ENCODE results near the gene NXF3. TPM values are rescaled to one million over a fixed set of nuclear protein-coding genes. Genes with fewer than 3 reads are reported as not detected.
"Not testable (repeated sequence)": the region's sequence is repeated elsewhere in the genome, so short reads cannot be mapped to it uniquely, and the experiment has no call there.

NXF3 gene, protein sequence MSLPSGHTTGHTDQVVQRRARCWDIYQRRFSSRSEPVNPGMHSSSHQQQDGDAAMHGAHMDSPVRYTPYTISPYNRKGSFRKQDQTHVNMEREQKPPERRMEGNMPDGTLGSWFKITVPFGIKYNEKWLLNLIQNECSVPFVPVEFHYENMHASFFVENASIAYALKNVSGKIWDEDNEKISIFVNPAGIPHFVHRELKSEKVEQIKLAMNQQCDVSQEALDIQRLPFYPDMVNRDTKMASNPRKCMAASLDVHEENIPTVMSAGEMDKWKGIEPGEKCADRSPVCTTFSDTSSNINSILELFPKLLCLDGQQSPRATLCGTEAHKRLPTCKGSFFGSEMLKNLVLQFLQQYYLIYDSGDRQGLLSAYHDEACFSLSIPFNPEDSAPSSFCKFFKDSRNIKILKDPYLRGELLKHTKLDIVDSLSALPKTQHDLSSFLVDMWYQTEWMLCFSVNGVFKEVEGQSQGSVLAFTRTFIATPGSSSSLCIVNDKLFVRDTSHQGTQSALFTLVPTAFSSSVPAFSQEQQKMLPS
- total RNA-seq = under 1 TPM; 0.22 to 0.39 TPM

DNA sequence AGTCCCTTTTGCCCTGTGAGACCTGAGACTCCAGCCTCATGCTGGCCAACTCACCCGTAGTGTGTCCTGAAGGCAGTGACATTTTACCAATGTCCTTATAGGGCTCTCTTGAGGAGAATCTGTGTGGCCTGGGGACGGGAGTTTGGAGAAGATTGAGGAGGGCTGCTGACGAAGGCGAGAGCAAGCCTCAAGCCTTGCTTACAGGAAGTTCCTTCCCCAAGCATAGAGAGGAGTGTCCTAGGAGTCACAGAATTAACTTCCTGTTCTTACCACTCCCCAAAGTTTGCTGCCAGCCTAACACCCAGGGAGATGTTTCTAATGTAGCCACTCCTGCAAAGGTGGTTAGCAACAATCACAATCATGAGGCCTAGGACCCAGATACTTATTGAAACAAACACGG is at the start of gene NXF3:
Gene NXF3, minus strand, starts transcription at position 202 of the 400 bp plus-strand sequence. Its CDS starts 120 bp downstream, at position 82.
- Histone ChIP-seq H3K4me3 (no peak within 1 kb of the TSS), H3K4me1 (no peaks in the 10 kb centered on the region), H3K27ac (no peak within 1 kb of the TSS), H3K9me3 (no peaks in the 10 kb centered on the region), H3K27me3 (no peaks in the 10 kb centered on the region), H3K36me3 (no peaks in the 10 kb centered on the region)
- TF ChIP-seq, protein P1, sequence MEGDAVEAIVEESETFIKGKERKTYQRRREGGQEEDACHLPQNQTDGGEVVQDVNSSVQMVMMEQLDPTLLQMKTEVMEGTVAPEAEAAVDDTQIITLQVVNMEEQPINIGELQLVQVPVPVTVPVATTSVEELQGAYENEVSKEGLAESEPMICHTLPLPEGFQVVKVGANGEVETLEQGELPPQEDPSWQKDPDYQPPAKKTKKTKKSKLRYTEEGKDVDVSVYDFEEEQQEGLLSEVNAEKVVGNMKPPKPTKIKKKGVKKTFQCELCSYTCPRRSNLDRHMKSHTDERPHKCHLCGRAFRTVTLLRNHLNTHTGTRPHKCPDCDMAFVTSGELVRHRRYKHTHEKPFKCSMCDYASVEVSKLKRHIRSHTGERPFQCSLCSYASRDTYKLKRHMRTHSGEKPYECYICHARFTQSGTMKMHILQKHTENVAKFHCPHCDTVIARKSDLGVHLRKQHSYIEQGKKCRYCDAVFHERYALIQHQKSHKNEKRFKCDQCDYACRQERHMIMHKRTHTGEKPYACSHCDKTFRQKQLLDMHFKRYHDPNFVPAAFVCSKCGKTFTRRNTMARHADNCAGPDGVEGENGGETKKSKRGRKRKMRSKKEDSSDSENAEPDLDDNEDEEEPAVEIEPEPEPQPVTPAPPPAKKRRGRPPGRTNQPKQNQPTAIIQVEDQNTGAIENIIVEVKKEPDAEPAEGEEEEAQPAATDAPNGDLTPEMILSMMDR (IDR thresholded peaks at IDR 0.05) = no peak
- DNase-seq (ENCODE audit: low spot score) = no peak

DNA sequence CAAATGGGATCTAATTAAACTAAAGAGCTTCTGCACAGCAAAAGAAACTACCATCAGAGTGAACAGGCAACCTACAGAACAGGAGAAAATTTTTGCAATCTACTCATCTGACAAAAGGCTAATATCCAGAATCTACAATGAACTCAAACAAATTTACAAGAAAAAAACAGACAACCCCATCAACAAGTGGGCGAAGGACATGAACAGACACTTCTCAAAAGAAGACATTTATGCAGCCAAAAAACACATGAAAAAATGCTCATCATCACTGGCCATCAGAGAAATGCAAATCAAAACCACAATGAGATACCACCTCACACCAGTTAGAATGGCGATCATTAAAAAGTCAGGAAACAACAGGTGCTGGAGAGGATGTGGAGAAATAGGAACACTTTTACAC is 43.6 kb upstream of the NXF3 start:
- H3K27me3 ChIP-seq; H3K9me3 ChIP-seq; H3K36me3 ChIP-seq; H3K4me3 ChIP-seq; DNase-seq (ENCODE audit: low spot score); H3K27ac ChIP-seq; H3K4me1 ChIP-seq: not testable (repeated sequence)

DNA sequence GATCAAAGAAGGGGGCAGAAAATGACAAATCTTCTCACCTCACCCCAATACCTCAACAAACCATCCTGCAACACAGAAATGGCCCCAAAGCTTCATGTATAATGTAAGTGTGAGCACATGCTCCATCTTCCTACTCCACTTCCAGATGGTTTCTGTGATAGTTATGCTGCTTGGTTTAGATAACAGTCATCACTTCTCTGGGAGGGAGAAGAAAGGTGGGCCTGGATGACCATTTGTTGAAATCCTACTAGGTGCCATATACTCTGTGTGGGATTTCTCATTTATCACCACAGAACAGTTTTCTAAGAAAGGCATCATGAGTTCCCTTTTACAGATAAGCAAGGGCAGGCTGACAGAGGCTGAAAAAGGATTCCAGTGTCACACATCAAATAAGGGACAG is 31.3 kb upstream of the NXF3 start:
- Histone ChIP-seq H3K27ac (no peak overlapping the region), H3K27me3 (no peaks in the 10 kb centered on the region)
- TF ChIP-seq, protein P1 (IDR thresholded peaks at IDR 0.05) = no peak

DNA sequence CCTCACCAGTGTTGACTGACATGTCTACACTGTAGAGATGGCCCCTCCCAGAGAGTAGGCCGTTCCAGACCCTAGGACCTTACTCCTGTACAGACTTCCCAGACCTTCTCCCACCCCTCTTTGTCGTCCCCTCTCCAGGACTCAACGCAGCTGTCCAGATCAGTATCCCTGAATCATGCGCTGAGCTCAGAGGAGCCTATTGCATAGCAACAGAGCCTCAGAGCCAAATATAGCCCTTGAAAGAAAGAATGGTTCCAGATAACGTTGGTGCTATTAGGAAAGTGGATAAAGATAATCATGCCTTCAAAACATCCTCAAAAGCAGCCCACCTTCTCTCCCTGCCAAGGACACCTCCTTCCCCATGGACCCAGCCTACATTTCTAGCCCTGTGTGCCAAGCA is 27.8 kb upstream of the NXF3 start:
- Histone ChIP-seq H3K27ac (no peak overlapping the region), H3K27me3 (no peaks in the 10 kb centered on the region), H3K4me1 (no peaks in the 10 kb centered on the region), H3K9me3 (no peaks in the 10 kb centered on the region), H3K4me3 (no peak overlapping the region), H3K36me3 (no peaks in the 10 kb centered on the region)
- TF ChIP-seq, protein P1 (IDR thresholded peaks at IDR 0.05) = no peak
- no peak for DNase-seq (ENCODE audit: low spot score)

More for the DNA sequence above, 31.3 kb upstream of the NXF3 start:
- no peaks in the 10 kb centered on the region for H3K9me3 ChIP-seq
- no peak for DNase-seq (ENCODE audit: low spot score)
- no peak overlapping the region for H3K4me3 ChIP-seq
- no peaks in the 10 kb centered on the region for H3K4me1 ChIP-seq
- H3K36me3 ChIP-seq = no peaks in the 10 kb centered on the region

DNA sequence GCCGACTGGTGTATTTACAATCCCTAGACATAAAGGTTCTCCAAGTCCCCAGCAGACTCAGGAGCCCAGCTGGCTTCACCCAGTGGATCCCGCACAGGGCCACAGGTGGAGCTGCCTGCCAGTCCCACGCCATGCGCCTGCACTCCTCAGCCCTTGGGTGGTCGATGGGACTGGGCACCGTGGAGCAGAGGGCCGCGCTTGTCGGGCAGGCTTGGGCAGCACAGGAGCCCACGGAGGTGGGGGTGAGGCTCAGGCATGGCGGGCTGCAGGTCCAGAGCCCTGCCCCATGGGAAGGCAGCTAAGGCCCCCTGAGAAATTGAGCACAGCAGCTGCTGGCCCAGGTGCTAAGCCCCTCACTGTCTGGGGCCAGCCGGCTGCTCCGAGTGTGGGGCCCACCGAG is 24.0 kb upstream of the NXF3 start:
- not testable (repeated sequence) for H3K36me3 ChIP-seq; H3K9me3 ChIP-seq; H3K4me1 ChIP-seq; DNase-seq (ENCODE audit: low spot score); H3K27ac ChIP-seq; H3K27me3 ChIP-seq; H3K4me3 ChIP-seq

DNA sequence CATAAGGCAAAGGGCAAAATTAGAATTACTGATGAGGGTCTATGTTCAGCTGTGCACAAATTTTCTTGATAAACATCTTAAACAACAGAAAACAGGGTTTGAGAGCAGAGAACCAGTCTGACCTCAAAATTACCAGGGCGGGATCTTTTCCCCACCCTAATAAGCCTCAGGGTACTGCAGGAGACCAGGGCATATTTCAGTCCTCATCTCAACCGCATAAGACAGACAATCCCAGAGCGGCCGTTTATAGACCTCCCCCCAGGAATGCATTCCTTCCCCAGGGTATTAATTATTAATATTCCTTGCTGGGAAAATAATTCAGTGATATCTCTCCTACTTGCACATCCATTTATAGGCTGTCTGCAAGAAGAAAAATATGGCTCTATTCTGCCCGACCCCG is 16.6 kb upstream of the NXF3 start:
- DNase-seq (ENCODE audit: low spot score); H3K4me3 ChIP-seq; H3K27ac ChIP-seq; H3K4me1 ChIP-seq; H3K36me3 ChIP-seq; H3K27me3 ChIP-seq: not testable (repeated sequence)
- H3K9me3 ChIP-seq = peaks cover 0 to 16% of the 10 kb centered on the region in 2 donors

DNA sequence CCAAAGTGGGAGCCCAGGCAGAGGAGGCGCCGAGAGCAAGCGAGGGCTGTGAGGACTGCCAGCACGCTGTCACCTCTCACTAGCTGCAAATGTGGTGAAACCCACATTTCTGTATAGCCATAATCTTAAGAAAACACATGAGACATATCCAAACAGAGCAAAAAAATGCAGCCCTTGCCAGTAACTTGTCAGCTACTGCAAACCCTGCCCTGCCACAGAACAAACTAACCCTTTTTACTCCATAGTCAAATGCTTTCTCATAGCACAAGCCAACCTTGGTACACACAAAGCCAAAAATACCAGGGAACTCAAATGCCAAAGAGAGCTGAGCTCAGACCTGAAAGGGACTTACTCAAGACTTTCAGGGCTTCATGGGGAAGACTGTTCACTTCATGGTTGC is 14.9 kb upstream of the NXF3 start:
- Histone ChIP-seq H3K36me3 (no peaks in the 10 kb centered on the region), H3K27ac (no peak overlapping the region), H3K4me1 (no peaks in the 10 kb centered on the region), H3K9me3 (peaks cover 0 to 16% of the 10 kb centered on the region in 2 donors), H3K27me3 (no peaks in the 10 kb centered on the region), H3K4me3 (no peak overlapping the region)
- TF ChIP-seq, protein P1 (IDR thresholded peaks at IDR 0.05) = no peak
- DNase-seq (ENCODE audit: low spot score) = no peak

DNA sequence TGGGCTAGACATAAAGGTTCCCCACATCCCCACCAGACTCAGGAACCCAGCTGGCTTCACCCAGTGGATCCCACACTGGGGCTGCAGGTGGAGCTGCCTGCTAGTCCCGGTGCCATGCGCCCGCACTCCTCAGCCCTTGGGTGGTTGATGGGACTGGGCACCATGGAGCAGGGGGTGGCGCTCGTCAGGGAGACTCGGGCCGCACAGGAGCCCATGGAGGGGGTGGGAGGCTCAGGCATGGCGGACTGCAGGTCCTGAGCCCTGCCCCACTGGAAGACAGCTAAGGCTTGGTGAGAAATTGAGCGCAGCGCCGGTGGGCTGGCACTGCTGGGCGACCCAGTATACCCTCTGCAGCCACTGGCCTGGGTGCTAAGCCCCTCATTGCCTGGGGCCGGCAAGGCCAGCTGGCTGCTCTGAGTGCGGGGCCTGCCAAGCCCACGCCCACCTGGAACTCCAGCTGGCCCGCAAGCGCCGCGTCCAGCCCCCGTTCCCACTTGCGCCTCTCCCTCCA is 14.3 kb upstream of the NXF3 start:
- not testable (repeated sequence) for H3K4me1 ChIP-seq; H3K27ac ChIP-seq; H3K36me3 ChIP-seq; H3K27me3 ChIP-seq; DNase-seq (ENCODE audit: low spot score); H3K4me3 ChIP-seq
- peaks cover 0 to 16% of the 10 kb centered on the region in 2 donors for H3K9me3 ChIP-seq

DNA sequence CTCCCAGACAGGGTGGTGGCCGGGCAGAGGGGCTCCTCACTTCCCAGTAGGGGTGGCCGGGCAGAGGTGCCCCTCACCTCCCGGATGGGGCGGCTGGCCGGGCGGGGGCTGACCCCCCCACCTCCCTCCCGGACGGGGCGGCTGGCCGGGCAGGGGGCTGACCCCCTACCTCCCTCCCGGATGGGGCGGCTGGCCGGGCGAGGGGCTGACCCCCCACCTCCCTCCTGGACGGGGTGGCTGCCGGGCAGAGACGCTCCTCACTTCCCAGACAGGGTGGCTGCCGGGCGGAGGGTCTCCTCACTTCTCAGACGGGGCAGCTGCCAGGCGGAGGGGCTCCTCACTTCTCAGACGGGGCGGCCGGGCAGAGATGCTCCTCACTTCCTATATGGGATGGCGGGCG is 11.4 kb upstream of the NXF3 start:
- H3K36me3 ChIP-seq; DNase-seq (ENCODE audit: low spot score); H3K4me1 ChIP-seq; H3K4me3 ChIP-seq; H3K27me3 ChIP-seq; H3K27ac ChIP-seq; H3K9me3 ChIP-seq: not testable (repeated sequence)

DNA sequence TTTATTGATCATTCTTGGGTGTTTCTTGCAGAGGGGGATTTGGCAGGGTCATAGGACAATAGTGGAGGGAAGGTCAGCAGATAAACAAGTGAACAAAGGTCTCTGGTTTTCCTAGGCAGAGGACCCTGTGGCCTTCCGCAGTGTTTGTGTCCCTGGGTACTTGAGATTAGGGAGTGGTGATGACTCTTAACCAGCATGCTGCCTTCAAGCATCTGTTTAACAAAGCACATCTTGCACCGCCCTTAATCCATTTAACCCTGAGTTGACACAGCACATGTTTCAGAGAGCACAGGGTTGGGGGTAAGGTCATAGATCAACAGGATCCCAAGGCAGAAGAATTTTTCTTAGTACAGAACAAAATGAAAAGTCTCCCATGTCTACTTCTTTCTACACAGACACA is 10.9 kb upstream of the NXF3 start:
- H3K27me3 ChIP-seq; H3K36me3 ChIP-seq; DNase-seq (ENCODE audit: low spot score); H3K4me3 ChIP-seq; H3K27ac ChIP-seq; H3K9me3 ChIP-seq; H3K4me1 ChIP-seq: not testable (repeated sequence)
